NCI-H128 (cell line): Measurements from ENCODE around the gene SYNE1.

Source experiments
- DNase-seq: peaks from one replicate; lab custom pipeline; 2025; ENCODE audit not compliant: unreplicated experiment; lab: John Stamatoyannopoulos, UW

Gene SYNE1

DNA sequence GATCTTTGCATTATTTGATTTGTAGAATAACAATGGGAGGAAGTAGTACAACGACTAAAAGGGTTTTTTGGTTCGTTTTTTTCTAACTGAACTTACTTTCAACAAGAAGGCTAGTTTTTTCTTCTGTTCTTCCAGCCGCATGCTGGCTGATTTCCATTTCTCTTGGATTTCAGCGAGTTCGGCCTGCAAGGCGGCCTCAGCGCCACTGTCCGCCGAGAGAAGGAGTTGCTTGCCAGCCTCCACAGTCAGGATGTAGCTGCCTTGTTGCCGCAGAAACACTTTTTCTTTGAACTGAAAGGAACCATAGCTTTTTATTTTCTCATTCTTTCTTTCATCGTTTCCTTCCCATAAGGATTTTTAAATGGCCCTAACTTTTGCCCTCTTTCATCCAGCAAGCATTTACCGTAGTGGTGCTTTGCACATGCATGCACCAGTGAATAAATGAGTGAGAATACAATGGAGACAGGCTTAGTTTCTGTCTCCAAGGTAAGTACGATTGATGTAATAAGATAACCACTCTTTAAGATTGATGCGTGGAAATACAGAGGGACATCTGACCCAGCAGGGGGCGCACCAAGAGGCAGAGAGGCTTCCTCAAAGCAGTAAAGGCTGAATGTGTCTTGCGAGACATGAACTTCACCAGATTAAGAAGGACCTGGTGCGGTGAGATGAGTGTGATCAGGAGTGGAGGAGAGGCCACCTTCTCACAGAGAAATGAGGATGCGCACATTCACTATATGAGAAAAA lies 430.9 kb downstream of the SYNE1 start:
- no peak for DNase-seq

DNA sequence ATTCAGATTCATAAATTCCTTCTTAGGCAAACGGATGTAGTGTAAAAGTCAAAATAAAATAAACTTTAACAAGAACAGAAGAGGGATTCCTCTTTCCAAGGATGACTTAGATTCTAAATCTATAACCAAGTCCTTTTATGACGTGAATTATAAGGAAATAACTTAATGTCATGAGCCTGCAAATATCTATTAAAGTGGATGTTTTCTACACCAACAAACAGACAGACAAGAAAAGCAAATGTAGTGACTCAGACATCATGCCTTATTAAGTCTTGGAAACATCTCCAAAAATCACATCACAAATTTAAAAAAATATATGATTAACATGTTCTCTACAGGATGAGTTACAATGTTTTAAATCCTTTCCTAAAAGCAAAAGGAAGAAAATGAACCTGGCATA lies 432.6 kb downstream of the SYNE1 start:
- no peak for DNase-seq

DNA sequence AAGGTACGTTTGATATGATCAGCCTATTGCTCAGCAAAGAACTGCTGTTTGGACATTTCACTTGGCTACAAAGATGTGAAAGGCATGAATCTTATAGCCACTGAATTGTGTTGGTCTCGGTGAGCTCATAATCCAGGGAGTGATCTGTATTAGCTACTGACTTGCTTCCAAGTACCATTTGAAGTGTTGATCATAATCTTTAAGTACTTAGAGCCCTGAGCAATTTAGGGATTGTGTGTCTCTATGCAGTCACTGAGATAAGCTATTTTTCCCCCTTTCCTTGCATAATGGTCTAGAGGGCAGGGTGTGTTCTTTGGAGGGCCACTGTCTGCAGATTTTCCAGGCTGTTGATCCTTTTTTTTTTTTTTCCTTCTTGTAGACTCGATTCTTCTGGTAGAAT lies 436.0 kb downstream of the SYNE1 start:
- no peak for DNase-seq

- no peak for DNase-seq
These were observed 441.3 kb downstream of the SYNE1 start for GRCh38 chr6:152195896-152196295.

DNA sequence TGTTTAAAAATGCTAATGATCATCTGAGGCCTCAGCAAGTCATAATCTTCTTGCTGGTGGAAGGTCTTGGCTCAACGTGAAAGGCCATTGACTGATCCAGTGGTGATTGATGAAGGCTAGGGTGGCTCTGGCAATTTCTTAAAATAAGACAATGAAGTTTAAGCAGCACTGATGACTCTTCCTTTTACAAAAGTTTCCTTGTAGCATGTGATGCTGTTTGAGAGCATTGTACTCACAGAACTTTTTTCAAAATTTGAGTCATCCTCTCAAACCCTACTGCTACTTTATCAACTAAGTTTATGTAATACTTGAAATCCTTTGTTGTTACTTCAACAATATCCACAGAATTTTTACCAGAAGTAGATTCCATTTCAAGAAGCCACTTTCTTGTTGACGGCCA lies 447.4 kb downstream of the SYNE1 start:
- DNase-seq: no peak

DNA sequence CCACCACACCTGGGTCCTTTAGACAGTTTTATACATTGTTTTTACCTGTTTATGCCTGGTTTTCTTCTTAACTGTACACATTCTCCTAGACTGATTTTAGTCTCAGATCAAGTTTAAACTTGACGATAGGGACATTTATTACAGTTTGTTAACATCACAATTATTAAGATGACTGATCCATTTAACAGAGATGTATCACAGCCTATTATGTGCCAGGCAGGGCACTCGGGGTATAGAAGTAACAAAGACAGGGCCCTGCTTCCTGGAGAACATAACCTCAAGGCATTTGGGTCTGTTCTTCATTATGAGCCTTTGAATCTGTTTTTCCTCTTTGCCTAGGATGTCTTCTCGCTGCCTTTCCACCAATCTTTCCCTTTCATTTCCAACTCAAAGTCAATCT lies 449.2 kb downstream of the SYNE1 start:
- DNase-seq: no peak

- no peak for DNase-seq
These were observed 450.3 kb downstream of the SYNE1 start for GRCh38 chr6:152186840-152187239.

- no peak for DNase-seq
These were observed 452.1 kb downstream of the SYNE1 start for GRCh38 chr6:152184917-152185574.

DNA sequence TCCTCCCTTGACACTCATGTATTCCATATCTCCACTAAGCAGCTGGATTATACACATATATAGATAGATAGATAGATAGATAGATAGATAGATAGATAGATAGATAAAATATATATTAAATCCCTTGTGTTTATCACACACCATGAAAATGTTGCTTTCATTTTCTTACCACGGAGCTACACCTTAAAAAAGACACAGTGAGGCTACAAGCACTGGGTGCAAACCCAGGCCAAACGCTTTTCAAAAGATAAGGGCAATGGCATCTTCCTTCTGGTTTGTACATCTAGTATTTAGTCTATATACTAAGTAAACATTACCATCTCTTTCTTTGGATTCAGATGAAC lies 452.6 kb downstream of the SYNE1 start:
- no peak for DNase-seq

DNA sequence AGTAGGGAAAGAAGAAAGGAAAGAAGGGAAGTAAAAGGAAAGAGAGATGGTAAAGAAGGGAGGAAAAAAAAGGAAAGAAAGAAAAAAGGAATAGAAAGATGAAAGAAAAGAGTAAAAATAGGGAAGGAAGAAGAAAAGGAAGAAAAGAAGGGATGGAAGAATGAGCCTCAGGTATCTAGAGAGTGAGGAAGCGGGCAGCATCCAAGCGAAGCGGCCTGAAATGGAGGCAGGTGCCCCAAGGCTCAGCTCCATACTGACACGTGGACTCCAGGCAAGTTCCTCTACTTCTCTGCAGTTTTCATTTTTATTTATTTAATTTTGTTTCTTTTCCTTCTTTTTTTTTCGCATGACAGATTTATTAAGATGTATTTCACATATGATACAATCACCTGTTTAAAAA lies 456.6 kb downstream of the SYNE1 start:
- DNase-seq: no peak

- no peak for DNase-seq
These were observed 460.9 kb downstream of the SYNE1 start for GRCh38 chr6:152176268-152176667.

DNA sequence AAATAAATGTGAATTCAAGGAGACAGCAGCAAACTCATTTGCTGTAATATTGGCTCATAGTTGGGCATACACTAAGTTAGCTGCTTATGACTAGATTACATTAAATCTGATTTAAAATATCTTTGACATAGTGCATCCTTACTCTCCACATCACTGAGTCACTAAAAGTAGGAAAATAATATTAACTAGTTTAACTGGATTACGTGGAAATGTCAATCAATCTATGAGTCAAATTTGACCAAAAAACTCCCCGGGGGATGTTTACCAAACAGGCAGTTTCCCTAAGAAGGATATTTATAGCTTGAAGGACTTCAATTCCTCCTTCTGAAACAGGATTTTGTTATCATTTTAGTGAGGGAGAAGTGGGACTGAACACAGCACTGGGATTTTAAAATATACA lies 463.2 kb downstream of the SYNE1 start:
- no peak for DNase-seq

GRCh38 chr6:152173321-152173720 lies 463.8 kb downstream of the SYNE1 start:
- no peak for DNase-seq

GRCh38 chr6:152170702-152171667 lies 466.2 kb downstream of the SYNE1 start:
- DNase-seq: no peak

GRCh38 chr6:152170313-152170701 lies 466.9 kb downstream of the SYNE1 start:
- DNase-seq: no peak

- no peak for DNase-seq
These were observed 469.2 kb downstream of the SYNE1 start for GRCh38 chr6:152167641-152168603.

- no peak for DNase-seq
These were observed 470.3 kb downstream of the SYNE1 start for GRCh38 chr6:152166897-152167296.

- DNase-seq: no peak
These were observed 470.7 kb downstream of the SYNE1 start for GRCh38 chr6:152166497-152166896.

- no peak for DNase-seq
These were observed 472.2 kb downstream of the SYNE1 start for GRCh38 chr6:152164957-152165356.

DNA sequence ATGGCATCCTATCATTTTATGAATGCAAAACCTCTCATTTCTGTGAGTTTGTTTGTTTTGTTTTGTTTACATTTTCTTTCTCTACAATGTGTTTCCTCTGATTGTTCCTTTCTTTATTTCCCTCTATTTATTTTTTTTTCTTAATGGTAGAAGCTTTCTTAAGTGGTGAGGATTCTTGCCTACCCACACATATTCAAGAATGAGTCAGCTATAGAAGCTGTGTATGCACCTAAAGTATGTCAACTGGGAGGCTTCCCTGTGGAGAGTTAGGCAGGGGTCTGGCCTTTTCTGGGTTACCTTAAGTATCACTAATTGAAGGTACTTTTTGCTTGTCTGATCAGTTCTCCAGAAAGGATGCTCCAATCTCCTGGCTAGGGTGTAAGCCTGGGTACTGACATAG lies 475.7 kb downstream of the SYNE1 start:
- no peak for DNase-seq

GRCh38 chr6:152160346-152160745 lies 476.8 kb downstream of the SYNE1 start:
- DNase-seq: no peak
